Esophagus muscularis mucosa (tissue), 3 donors: Measurements from ENCODE around the gene ERGIC1.

ENCODE experiments used
- CTCF ChIP-seq, 3 experiments: fragments of 200-600 bp in 2 of 3; fragments of 450-650 bp in 1 of 3; sonication (generic) in 2 of 3; IDR thresholded peaks; one replicate each; pipeline ENCODE4 v1.5.1; 2017 to 2019; ENCODE audit warnings: antibody characterized with exemption in 3 of 3, mild to moderate bottlenecking in 2 of 3, moderate library complexity in 1 of 3
- POLR2A ChIP-seq: fragments of 450-650 bp; IDR thresholded peaks from one replicate; pipeline ENCODE4 v1.6.1; 2017; ENCODE audit warnings: antibody characterized with exemption, moderate library complexity, mild to moderate bottlenecking, low read depth
- POLR2AphosphoS5 ChIP-seq, 2 donors: sonication (generic); formaldehyde crosslinking; IDR thresholded peaks; one replicate each; pipeline ENCODE4 v1.6.1; 2017; ENCODE audit warnings: antibody characterized with exemption in 2 of 2

- TF ChIP-seq CTCF (IDR thresholded peaks at IDR 0.05) (no peak), POLR2A (no peak), POLR2AphosphoS5 (IDR thresholded peaks at IDR 0.05) (no peak)
Observed at GRCh38 chr5:172885597-172886340, 51.7 kb downstream of the ERGIC1 start.
